CD4-positive, alpha-beta T cell (primary cell): ENCODE data around the gene WDR5. TPM values are rescaled to one million over a fixed set of nuclear protein-coding genes. Genes with fewer than 3 reads are reported as not detected.

ENCODE experiments used
- ATAC-seq: fragments of 200-7000 bp; cut with Tn5 transposase; one replicate; pipeline ENCODE4 v1.10.0; 2022; ENCODE audit warnings: mild to moderate bottlenecking; ENCODE audit not compliant: poor library complexity
- CTCF ChIA-PET: fragments of 350-600 bp; sonication (Branson Sonifier 250); formaldehyde crosslinking; loops from one replicate; lab custom pipeline; 2021; ENCODE audit warnings: antibody characterized with exemption, inconsistent platforms; lab: Charles Lee
- POLR2A ChIA-PET: fragments of 350-600 bp; sonication (Branson Sonifier 250); formaldehyde crosslinking; loops from one replicate; lab custom pipeline; 2021; ENCODE audit warnings: antibody characterized with exemption, inconsistent platforms; lab: Charles Lee
- DNase-seq, 14 experiments: peaks; one replicate each; pipeline ENCODE4 v3.0.0-alpha.2; 2013 to 2020; ENCODE audit warnings: mixed read lengths in 2 of 14
- H3K27ac ChIP-seq, 2 donors: one replicate each; pipeline versions ENCODE4 v1.5.1 to v1.7.0; 2013; ENCODE audit warnings: low read length in 2 of 2, low read depth in 1 of 2, mild to moderate bottlenecking in 1 of 2
- H3K27me3 ChIP-seq, 2 experiments: 1 replicate in 1 of 2; 2 replicates in 1 of 2; pipeline versions ENCODE4 v1.6.1 to v1.7.0; 2013; ENCODE audit warnings: low read length in 2 of 2, control low read depth in 1 of 2, mild to moderate bottlenecking in 1 of 2, moderate library complexity in 1 of 2; ENCODE audit not compliant: insufficient read depth in 2 of 2, control insufficient read depth in 1 of 2
- H3K36me3 ChIP-seq: one replicate; pipeline ENCODE4 v1.6.1; 2013; ENCODE audit warnings: low read length, control low read depth; ENCODE audit not compliant: insufficient read depth
- H3K4me1 ChIP-seq: one replicate; pipeline ENCODE4 v1.6.1; 2013; ENCODE audit warnings: low read length, control low read depth; ENCODE audit not compliant: insufficient read depth
- H3K4me3 ChIP-seq: one replicate; pipeline ENCODE4 v1.5.1; 2013; ENCODE audit warnings: mild to moderate bottlenecking, low read length, moderate library complexity
- H3K9me3 ChIP-seq, 2 experiments: 1 replicate in 1 of 2; 2 replicates in 1 of 2; pipeline versions ENCODE4 v1.6.1 to v1.7.0; 2013; ENCODE audit warnings: low read length in 2 of 2, mild to moderate bottlenecking in 2 of 2, control low read depth in 1 of 2, moderate library complexity in 1 of 2; ENCODE audit not compliant: control insufficient read depth in 1 of 2, insufficient read depth in 1 of 2
- H3K27ac Mint-ChIP-seq: one replicate; pipeline ENCODE4 v1.8.0; 2020; ENCODE audit warnings: mixed read lengths
- H3K27me3 Mint-ChIP-seq: one replicate; pipeline ENCODE4 v1.8.0; 2021; ENCODE audit warnings: mixed read lengths
- H3K36me3 Mint-ChIP-seq: one replicate; pipeline ENCODE4 v1.8.0; 2021; ENCODE audit warnings: low read depth, mixed read lengths
- H3K4me1 Mint-ChIP-seq: one replicate; pipeline ENCODE4 v1.8.0; 2021; ENCODE audit warnings: low read depth, mixed read lengths
- H3K4me3 Mint-ChIP-seq: one replicate; pipeline ENCODE4 v1.8.0; 2020; ENCODE audit warnings: mild to moderate bottlenecking, mixed read lengths
- H3K9me3 Mint-ChIP-seq: one replicate; pipeline ENCODE4 v1.8.0; 2020; ENCODE audit warnings: mixed read lengths
- CTCF ChIP-seq: fragments of 200-600 bp; IDR thresholded peaks from one replicate; pipeline ENCODE4 v1.8.0; 2022; ENCODE audit warnings: antibody characterized with exemption, mild to moderate bottlenecking
- intact Hi-C, 2 experiments: fragments of 100-400 bp; cut with DNase I in 1 of 2; cut with micrococcal nuclease in 1 of 2; formaldehyde crosslinking; loops; one replicate each; pipeline versions ENCODE4 v1.15.1 to v1.9.0; 2023 to 2025; cut with DNase I, micrococcal nuclease
- total RNA-seq, 174 experiments: library from RNA in 2 of 174; stranded (reverse) in 2 of 174; gene quantifications; one replicate each; pipeline ENCODE4 v1.2.3 and lab custom pipeline; 2021 to 2026

The WDR5 gene
- total RNA-seq, 2 experiments from 2014 or later: 14.9 to 16.9 TPM

DNA sequence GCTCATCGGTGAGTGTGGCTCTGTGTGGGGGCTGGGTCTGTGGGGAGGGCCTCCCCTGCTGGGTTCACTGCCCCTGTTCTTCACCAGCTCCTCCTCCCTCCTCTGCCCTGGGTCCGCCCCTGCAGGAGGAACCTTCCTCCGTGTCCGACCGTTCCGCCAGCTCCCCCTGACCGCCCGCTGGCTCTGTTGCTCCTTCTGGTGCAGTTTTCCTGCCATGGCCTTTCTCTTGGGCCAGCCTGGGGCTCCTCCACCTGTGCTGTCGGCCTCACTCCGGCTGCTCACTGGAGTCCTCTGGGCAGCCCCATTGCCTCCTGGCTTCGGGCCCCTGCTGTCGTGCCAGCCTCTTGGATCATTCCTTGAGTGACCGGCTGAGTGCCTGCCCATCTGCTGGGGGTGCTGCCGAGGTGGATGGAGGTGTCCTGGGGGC, 16.2 kb downstream of the WDR5 start:
- Histone ChIP-seq H3K27ac (no peak overlapping the region), H3K36me3 (peaks cover 81% of the 10 kb centered on the region), H3K4me3 (no peak overlapping the region), H3K4me1 (no peaks in the 10 kb centered on the region), H3K27me3 (no peaks in the 10 kb centered on the region), H3K9me3 (no peaks in the 10 kb centered on the region)
- peaks cover 76% of the 10 kb centered on the region for H3K36me3 Mint-ChIP-seq
- H3K27me3 Mint-ChIP-seq: no peaks in the 10 kb centered on the region
- H3K9me3 Mint-ChIP-seq: no peaks in the 10 kb centered on the region
- H3K4me3 Mint-ChIP-seq: no peak overlapping the region
- ATAC-seq (no peak), DNase-seq (no peak)
- H3K4me1 Mint-ChIP-seq: no peaks in the 10 kb centered on the region
- no peak for TF ChIP-seq CTCF
- intact Hi-C loops: no loop called here
- ChIA-PET CTCF (no interaction called here), POLR2A (no interaction called here)
- no peak overlapping the region for H3K27ac Mint-ChIP-seq

GRCh38 chr9:134152488-134152887, 16.6 kb downstream of the WDR5 start:
- no peak overlapping the region for H3K27ac ChIP-seq
- H3K36me3 ChIP-seq: peaks cover 81% of the 10 kb centered on the region
- Mint-ChIP-seq H3K4me1 (no peaks in the 10 kb centered on the region), H3K36me3 (peaks cover 72% of the 10 kb centered on the region), H3K9me3 (no peaks in the 10 kb centered on the region), H3K4me3 (no peak overlapping the region), H3K27ac (no peak overlapping the region), H3K27me3 (no peaks in the 10 kb centered on the region)
- no peak overlapping the region for H3K4me3 ChIP-seq
- TF ChIP-seq CTCF: no peak
- H3K9me3 ChIP-seq: no peaks in the 10 kb centered on the region
- ChIA-PET CTCF (no interaction called here), POLR2A (no interaction called here)
- ATAC-seq: no peak
- intact Hi-C loops: no loop called here
- no peaks in the 10 kb centered on the region for H3K27me3 ChIP-seq
- DNase-seq: no peak
- no peaks in the 10 kb centered on the region for H3K4me1 ChIP-seq

GRCh38 chr9:134153450-134153849, 17.6 kb downstream of the WDR5 start:
- Histone ChIP-seq H3K27ac (no peak overlapping the region), H3K4me3 (no peak overlapping the region), H3K9me3 (no peaks in the 10 kb centered on the region), H3K4me1 (no peaks in the 10 kb centered on the region), H3K36me3 (peaks cover 84% of the 10 kb centered on the region), H3K27me3 (no peaks in the 10 kb centered on the region)
- Mint-ChIP-seq H3K9me3 (no peaks in the 10 kb centered on the region), H3K36me3 (peaks cover 74% of the 10 kb centered on the region), H3K4me3 (no peak overlapping the region), H3K27ac (no peak overlapping the region), H3K4me1 (no peaks in the 10 kb centered on the region), H3K27me3 (no peaks in the 10 kb centered on the region)
- DNase-seq (no peak), ATAC-seq (no peak)
- TF ChIP-seq CTCF: no peak
- ChIA-PET POLR2A (no interaction called here), CTCF (no interaction called here)
- intact Hi-C loops: no loop called here
